HFF-Myc (cell line): ENCODE data around the gene RPP38.

Source experiments
- DNase-seq: peaks from one replicate; pipeline ENCODE4 v3.0.0-alpha.2; 2011; ENCODE audit warnings: low read depth; ENCODE audit errors: extremely low read depth
- H3K4me3 ChIP-seq: replicated peaks from 2 replicates; pipeline ENCODE4 v1.5.1; 2011; ENCODE audit warnings: low read depth, mild to moderate bottlenecking, control low read depth, low read length
- TF ChIP-seq, protein P1 (sequence below): IDR thresholded peaks from 2 replicates; pipeline ENCODE4 v1.5.1; 2012; ENCODE audit warnings: mild to moderate bottlenecking, low read depth, low read length, control low read depth; ENCODE audit errors: missing control alignments

The RPP38 gene

GRCh38 chr10:15122477-15123030 is 25.4 kb downstream of the RPP38 start:
- no peak overlapping the region for H3K4me3 ChIP-seq

DNA sequence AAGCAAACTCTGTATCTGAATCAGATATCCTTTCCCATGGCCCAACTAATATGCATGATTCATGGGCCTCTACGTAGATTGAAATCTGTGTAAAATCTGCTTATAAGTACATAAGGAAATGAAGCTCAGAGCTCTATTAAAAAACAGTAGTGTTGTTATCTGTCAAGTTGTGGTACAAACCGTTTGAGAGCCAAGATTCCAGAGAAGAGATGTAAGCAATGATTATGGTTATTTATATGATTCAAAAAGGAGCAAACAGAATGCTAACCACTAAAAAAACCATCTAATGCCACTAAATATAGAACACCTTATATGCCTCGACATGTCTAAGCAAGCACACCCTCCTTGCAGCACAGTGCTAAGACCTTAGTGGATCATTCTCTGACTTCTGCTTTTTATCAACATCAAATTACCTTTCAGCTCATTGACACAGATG is 26.6 kb downstream of the RPP38 start:
- H3K4me3 ChIP-seq, result no peak overlapping the region
- DNase-seq, result peak; percentile 25
- TF ChIP-seq, protein P1, sequence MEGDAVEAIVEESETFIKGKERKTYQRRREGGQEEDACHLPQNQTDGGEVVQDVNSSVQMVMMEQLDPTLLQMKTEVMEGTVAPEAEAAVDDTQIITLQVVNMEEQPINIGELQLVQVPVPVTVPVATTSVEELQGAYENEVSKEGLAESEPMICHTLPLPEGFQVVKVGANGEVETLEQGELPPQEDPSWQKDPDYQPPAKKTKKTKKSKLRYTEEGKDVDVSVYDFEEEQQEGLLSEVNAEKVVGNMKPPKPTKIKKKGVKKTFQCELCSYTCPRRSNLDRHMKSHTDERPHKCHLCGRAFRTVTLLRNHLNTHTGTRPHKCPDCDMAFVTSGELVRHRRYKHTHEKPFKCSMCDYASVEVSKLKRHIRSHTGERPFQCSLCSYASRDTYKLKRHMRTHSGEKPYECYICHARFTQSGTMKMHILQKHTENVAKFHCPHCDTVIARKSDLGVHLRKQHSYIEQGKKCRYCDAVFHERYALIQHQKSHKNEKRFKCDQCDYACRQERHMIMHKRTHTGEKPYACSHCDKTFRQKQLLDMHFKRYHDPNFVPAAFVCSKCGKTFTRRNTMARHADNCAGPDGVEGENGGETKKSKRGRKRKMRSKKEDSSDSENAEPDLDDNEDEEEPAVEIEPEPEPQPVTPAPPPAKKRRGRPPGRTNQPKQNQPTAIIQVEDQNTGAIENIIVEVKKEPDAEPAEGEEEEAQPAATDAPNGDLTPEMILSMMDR, result no peak

More at GRCh38 chr10:15122477-15123030, 25.4 kb downstream of the RPP38 start:
- no peak for DNase-seq
- TF ChIP-seq, protein P1, result no peak

DNA sequence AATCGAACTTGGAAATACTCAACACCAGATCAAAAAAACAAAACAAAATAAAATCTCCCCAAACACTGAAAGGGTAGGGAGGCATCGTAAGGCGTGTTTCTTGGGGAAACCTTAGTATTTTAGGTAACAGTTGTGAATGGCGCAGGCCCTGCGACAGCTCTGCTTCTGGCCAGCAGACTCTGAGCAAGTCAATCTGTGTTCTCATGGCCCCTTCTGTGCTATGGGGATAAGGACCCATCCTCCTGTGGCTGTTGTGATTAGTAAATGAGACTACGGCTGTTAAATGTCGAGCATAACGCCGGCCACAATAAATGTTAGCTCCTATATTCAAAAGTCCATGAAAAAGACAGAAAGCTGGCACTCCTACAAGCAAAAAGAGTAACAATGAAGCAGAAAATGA is 27.0 kb downstream of the RPP38 start:
- DNase-seq, result no peak
- TF ChIP-seq, protein P1, result no peak
- H3K4me3 ChIP-seq, result no peak overlapping the region

DNA sequence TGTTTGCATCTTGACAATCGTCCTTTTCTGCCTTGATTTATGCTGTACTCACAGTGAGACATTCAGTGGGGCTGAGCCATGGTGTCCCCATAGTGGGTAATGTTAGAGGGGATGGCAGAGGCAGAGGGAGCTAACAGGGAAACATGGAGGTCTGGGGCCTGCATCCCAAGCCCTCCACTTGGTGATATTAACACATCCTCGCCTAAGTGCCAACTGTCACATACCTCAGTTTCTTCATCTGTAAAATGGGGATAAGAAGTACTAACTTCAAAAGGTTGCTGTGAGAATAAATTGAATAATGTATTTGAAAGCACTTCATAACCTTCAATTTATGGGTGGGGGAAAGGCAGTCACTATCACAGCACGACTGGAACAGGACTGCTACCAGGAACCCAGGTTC is 27.8 kb downstream of the RPP38 start:
- no peak for DNase-seq
- H3K4me3 ChIP-seq, result no peak overlapping the region
- TF ChIP-seq, protein P1, result no peak

DNA sequence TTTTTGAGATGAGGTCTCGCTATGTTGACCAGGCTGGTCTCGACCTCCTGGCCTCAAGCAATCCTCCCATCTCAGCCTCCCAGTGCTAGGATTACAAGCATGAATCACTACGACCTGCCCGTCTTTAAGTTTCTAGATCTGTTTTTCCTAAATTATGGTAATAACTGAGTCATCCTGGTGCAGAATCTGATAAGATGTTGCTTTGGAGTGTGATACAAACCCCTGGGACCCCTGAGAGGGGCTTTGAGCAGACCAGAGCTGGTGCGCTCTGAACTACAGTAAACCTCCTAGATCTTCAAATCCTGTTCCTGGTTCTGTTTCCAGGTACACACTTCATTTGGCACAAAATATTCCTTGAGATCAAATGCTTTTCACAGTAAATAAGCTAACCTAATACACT is 34.2 kb downstream of the RPP38 start:
- H3K4me3 ChIP-seq, result no peak overlapping the region

GRCh38 chr10:15136129-15137035 is 39.2 kb downstream of the RPP38 start:
- TF ChIP-seq, protein P1, result no peak
- DNase-seq, result no peak
- H3K4me3 ChIP-seq, result no peak overlapping the region

More for the DNA sequence above, 34.2 kb downstream of the RPP38 start:
- no peak for DNase-seq
- TF ChIP-seq, protein P1, result no peak

DNA sequence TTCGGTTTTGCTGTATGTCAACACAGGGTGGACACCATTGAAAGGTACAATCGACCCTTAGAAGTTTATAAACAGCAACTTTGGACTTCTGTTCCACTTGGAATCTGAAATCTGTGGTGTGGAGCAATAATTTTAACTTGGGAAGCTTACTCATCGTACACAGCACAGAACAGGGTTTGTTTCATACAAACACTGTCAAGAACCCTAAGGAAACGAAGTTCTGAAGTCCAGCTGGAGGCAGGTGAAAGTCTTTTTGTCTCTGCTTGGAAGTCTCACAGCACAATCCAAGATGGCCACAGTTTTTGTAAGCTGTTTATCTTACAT is 39.8 kb downstream of the RPP38 start:
- H3K4me3 ChIP-seq, result no peak overlapping the region
- TF ChIP-seq, protein P1, result no peak
- DNase-seq, result no peak
